GM12801 (cell line): ENCODE measurements around the gene PTGER3.

ENCODE experiments used
- TF ChIP-seq, protein P1 (sequence below): IDR thresholded peaks from one replicate; pipeline ENCODE4 v1.5.1; 2011; ENCODE audit warnings: control low read depth; ENCODE audit not compliant: insufficient read length; ENCODE audit errors: extremely low read depth

PTGER3 gene

DNA sequence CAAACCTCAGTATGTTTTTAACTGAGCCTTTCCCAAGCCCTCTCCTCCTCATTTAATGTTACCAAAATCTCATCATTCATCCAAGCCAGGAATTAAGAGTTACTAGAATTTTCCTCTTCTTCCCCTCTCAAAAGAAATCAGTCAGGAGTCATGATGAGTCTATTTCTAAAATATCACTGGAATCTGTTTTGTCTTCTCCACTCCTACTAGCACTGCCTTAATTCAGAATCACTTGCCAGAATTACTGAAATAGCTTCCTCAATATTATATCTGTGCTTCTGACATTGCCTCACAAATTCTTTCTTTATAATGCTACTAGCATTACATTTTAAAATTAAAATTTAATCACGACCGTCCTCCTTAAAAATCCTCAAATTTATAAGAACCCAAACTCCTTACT, 106.1 kb downstream of the PTGER3 start:
- TF ChIP-seq, protein P1, sequence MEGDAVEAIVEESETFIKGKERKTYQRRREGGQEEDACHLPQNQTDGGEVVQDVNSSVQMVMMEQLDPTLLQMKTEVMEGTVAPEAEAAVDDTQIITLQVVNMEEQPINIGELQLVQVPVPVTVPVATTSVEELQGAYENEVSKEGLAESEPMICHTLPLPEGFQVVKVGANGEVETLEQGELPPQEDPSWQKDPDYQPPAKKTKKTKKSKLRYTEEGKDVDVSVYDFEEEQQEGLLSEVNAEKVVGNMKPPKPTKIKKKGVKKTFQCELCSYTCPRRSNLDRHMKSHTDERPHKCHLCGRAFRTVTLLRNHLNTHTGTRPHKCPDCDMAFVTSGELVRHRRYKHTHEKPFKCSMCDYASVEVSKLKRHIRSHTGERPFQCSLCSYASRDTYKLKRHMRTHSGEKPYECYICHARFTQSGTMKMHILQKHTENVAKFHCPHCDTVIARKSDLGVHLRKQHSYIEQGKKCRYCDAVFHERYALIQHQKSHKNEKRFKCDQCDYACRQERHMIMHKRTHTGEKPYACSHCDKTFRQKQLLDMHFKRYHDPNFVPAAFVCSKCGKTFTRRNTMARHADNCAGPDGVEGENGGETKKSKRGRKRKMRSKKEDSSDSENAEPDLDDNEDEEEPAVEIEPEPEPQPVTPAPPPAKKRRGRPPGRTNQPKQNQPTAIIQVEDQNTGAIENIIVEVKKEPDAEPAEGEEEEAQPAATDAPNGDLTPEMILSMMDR: no peak

DNA sequence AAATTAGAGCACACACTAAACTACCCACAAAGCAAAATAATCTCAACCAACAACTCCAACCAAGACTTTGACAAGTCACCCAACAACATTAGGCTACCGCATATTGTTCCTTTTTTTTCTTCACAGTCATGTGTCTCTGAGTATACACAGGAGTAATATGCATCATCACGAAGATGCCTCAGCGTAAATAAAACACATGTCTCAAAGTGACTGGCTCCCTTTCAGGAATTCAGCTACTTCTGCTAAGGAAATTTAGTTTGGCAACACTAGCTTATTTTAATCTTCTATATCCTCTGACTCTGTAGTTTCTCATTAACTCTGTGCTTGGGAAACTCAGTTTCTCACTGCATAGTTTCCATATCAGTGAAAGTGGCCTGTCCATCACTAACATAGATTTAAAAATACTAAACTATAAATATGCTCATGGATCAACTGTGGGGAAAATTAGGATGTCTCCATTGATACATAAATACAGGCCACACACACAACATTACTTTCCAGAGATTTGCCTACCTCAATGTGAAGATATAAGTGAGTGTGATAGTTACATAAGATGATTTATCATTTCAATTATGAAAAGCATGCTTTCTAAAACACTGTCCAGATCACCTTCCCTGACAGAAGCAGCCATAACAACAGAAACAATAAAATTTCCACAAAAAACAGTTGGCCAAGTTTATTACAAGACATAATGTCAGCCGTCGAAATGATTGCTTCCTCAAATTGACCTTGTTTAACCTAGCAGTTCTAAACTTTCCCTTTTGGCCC, 113.2 kb downstream of the PTGER3 start:
- TF ChIP-seq, protein P1: no peak

DNA sequence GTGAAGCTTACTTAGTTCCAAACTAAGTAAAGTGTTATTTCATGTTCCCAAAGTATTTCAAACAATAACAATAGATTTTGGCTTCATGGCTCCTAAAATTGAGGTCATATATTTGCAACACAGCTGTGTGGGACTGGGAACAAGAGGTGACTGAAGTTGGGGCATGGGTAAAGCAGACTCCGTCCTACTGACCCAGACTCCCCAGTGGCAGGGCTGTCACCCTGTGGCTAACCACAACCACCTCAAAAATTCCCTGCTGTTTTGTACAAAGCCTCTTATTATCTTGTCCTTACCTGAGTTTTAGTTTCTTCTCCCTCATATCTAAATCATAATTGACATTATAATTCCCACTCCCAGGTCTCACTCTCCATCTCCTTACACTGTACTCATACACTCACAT, 117.6 kb downstream of the PTGER3 start:
- TF ChIP-seq, protein P1: no peak

- TF ChIP-seq, protein P1: no peak
Observed at GRCh38 chr1:70922196-70922595, 125.4 kb downstream of the PTGER3 start.
